HCT116 (cell line): ENCODE results near the gene ABCF3. TPM values are rescaled to one million over a fixed set of nuclear protein-coding genes. Genes with fewer than 3 reads are reported as not detected.
A peak's percentile ranks its signal among the peaks of the same experiment; 100 is the strongest.

ENCODE experiments used
- ATAC-seq: fragments of 200-7000 bp; cut with Tn5 transposase; 2 replicates; pipeline ENCODE4 v1.9.1; 2020; ENCODE audit warnings: mild to moderate bottlenecking, moderate library complexity
- BruUV-seq: library from RNA; stranded (reverse); fragments of 400-500 nt; replicated peaks from 2 replicates; lab custom pipeline; 2021; lab: Mats Ljungman, UMichigan
- CTCF ChIA-PET: fragments of 300-600 bp; sonication (Branson Sonifier 250); formaldehyde crosslinking; loops from one replicate; lab custom pipeline; 2021; ENCODE audit warnings: antibody characterized with exemption; lab: Charles Lee
- POLR2A ChIA-PET: fragments of 300-600, 350-600 bp; sonication (Branson Sonifier 250); formaldehyde crosslinking; loops from one replicate; lab custom pipeline; 2021; ENCODE audit warnings: antibody characterized with exemption; lab: Charles Lee
- RAD21 ChIA-PET, 2 experiments: fragments of 300-600 bp; sonication (Branson Sonifier 250); formaldehyde crosslinking; loops; one replicate each; lab custom pipeline; 2023; ENCODE audit warnings: low total read pairs in 2 of 2; ENCODE audit not compliant: uncharacterized antibody in 2 of 2, unreplicated experiment in 2 of 2, low non-redundant PET in 1 of 2; lab: Charles Lee
- DNase-seq: peaks from one replicate; pipeline ENCODE4 v3.0.0-alpha.2; 2010; ENCODE audit warnings: low read depth, low spot score
- H2AFZ ChIP-seq: fragments of 200-600 bp; shearing (Covaris generic), sonication (generic); 2 replicates; pipeline ENCODE4 v1.6.1; 2017; ENCODE audit warnings: low read depth, mixed run types, mixed read lengths, antibody characterized with exemption, low read length; ENCODE audit not compliant: poor library complexity, severe bottlenecking
- H3K27ac ChIP-seq: 2 replicates; pipeline ENCODE4 v1.5.1; 2012; ENCODE audit warnings: low read depth, low read length
- H3K27me3 ChIP-seq: fragments of 200-600 bp; sonication (generic); 2 replicates; pipeline ENCODE4 v1.6.1; 2016; ENCODE audit warnings: mixed run types, low read length, mixed read lengths; ENCODE audit not compliant: insufficient read depth
- H3K36me3 ChIP-seq, 2 experiments: fragments of 200-500 bp in 1 of 2; fragments of 200-600 bp in 1 of 2; sonication (Bioruptor generic) in 1 of 2; sonication (generic) in 1 of 2; 2 replicates each; pipeline versions ENCODE4 v1.5.1 to v1.6.1; 2014 to 2016; ENCODE audit warnings: low read length in 2 of 2, inconsistent platforms in 1 of 2, mixed read lengths in 1 of 2, mixed run types in 1 of 2; ENCODE audit not compliant: insufficient read depth in 2 of 2, control insufficient read depth in 1 of 2
- H3K4me1 ChIP-seq, 2 experiments: fragments of 200-600 bp in 1 of 2; sonication (generic) in 1 of 2; 2 replicates each; pipeline versions ENCODE4 v1.5.1 to v1.6.1; 2012 to 2017; ENCODE audit warnings: low read length in 2 of 2, inconsistent platforms in 1 of 2, mild to moderate bottlenecking in 1 of 2, mixed read lengths in 1 of 2, mixed run types in 1 of 2, moderate library complexity in 1 of 2; ENCODE audit not compliant: insufficient read depth in 2 of 2, control insufficient read depth in 1 of 2
- H3K4me2 ChIP-seq: fragments of 200-600 bp; sonication (generic); 2 replicates; pipeline ENCODE4 v1.6.1; 2017; ENCODE audit warnings: mixed run types, low read length, mixed read lengths
- H3K4me3 ChIP-seq, 2 experiments: fragments of 200-600 bp in 1 of 2; sonication (generic) in 1 of 2; replicated peaks in 1 of 2; 2 replicates each; pipeline ENCODE4 v1.5.1; 2011 to 2016; ENCODE audit warnings: low read length in 2 of 2, control low read depth in 1 of 2, low read depth in 1 of 2, mild to moderate bottlenecking in 1 of 2, mixed read lengths in 1 of 2, mixed run types in 1 of 2
- H3K79me2 ChIP-seq: fragments of 200-600 bp; sonication (generic); 2 replicates; pipeline ENCODE4 v1.6.1; 2017; ENCODE audit warnings: mild to moderate bottlenecking, mixed run types, low read length, moderate library complexity, mixed read lengths; ENCODE audit not compliant: insufficient read depth
- H3K9ac ChIP-seq: fragments of 200-600 bp; sonication (generic); 2 replicates; pipeline ENCODE4 v1.6.1; 2016; ENCODE audit warnings: low read length, mixed read lengths
- H3K9me2 ChIP-seq: fragments of 200-600 bp; sonication (generic), shearing (Covaris generic); 2 replicates; pipeline ENCODE4 v1.6.1; 2017; ENCODE audit warnings: mixed run types, mild to moderate bottlenecking, moderate library complexity; ENCODE audit not compliant: insufficient read depth
- H3K9me3 ChIP-seq, 2 experiments: fragments of 200-500 bp in 1 of 2; fragments of 200-600 bp in 1 of 2; sonication (Bioruptor generic) in 1 of 2; sonication (generic) in 1 of 2; 2 replicates each; pipeline ENCODE4 v1.6.1; 2014 to 2017; ENCODE audit warnings: low read length in 2 of 2, mixed read lengths in 2 of 2, inconsistent platforms in 1 of 2, low read depth in 1 of 2, mild to moderate bottlenecking in 1 of 2, mixed run types in 1 of 2, moderate library complexity in 1 of 2; ENCODE audit not compliant: control insufficient read depth in 1 of 2, insufficient read depth in 1 of 2
- H4K20me1 ChIP-seq: fragments of 200-600 bp; sonication (generic), shearing (Covaris generic); 2 replicates; pipeline ENCODE4 v1.6.1; 2017; ENCODE audit warnings: mixed run types, mild to moderate bottlenecking, moderate library complexity; ENCODE audit not compliant: insufficient read depth
- ATF3 ChIP-seq: IDR thresholded peaks from 2 replicates; pipeline ENCODE4 v1.6.1; 2012
- CTCF ChIP-seq, 3 experiments: fragments of 200-600 bp in 1 of 3; sonication (generic) in 1 of 3; IDR thresholded peaks in 2 of 3; conservative IDR thresholded peaks in 1 of 3; 2 replicates each; pipeline ENCODE4 v1.5.1; 2012 to 2017; ENCODE audit warnings: low read depth in 2 of 3, low read length in 2 of 3, antibody characterized with exemption in 1 of 3, borderline replicate concordance in 1 of 3, control low read depth in 1 of 3, mild to moderate bottlenecking in 1 of 3, mixed read lengths in 1 of 3, mixed run types in 1 of 3, moderate library complexity in 1 of 3; ENCODE audit not compliant: insufficient read depth in 1 of 3
- ELF1 ChIP-seq: IDR thresholded peaks from 2 replicates; pipeline ENCODE4 v1.6.1; 2012; ENCODE audit warnings: low read depth, borderline replicate concordance
- MAX ChIP-seq: IDR thresholded peaks from 2 replicates; pipeline ENCODE4 v1.6.1; 2012
- POLR2AphosphoS5 ChIP-seq: IDR thresholded peaks from 2 replicates; pipeline ENCODE4 v1.6.1; 2011; ENCODE audit warnings: mild to moderate bottlenecking, low read depth, low read length, moderate library complexity
- REST ChIP-seq: IDR thresholded peaks from 2 replicates; pipeline ENCODE4 v1.6.1; 2012; ENCODE audit warnings: low read depth
- ZFX ChIP-seq: fragments of 450-650 bp; IDR thresholded peaks from 2 replicates; pipeline ENCODE4 v1.6.1; 2017
- ZNF274 ChIP-seq: fragments of 200-500 bp; sonication (Bioruptor generic); IDR thresholded peaks from 2 replicates; pipeline ENCODE4 v1.6.1; 2014; ENCODE audit warnings: mild to moderate bottlenecking, low read depth, low read length, inconsistent platforms
- intact Hi-C: fragments of 100-400 bp; cut with micrococcal nuclease; formaldehyde crosslinking; loops from 2 replicates; pipeline ENCODE4 v1.10.0; 2022
- total RNA-seq: library from RNA; stranded (reverse); gene quantifications from one replicate; pipeline ENCODE4 v1.2.1, GENCODE V29; 2021; ENCODE audit not compliant: unreplicated experiment

Gene ABCF3
- total RNA-seq, 1 experiment from 2014 or later, result 74.6 TPM

- Histone ChIP-seq H3K79me2 (peaks cover 51% of the 10 kb centered on the region), H2AFZ (no peak overlapping the region), H3K27ac (peak overlapping the region; percentile 89), H3K4me3 (peak overlapping the region; percentile 82 to 93), H3K4me1 (peaks cover 7 to 21% of the 10 kb centered on the region in 2 experiments; a peak in 3 of 4 replicates), H3K36me3 (no peaks in the 10 kb centered on the region), H4K20me1 (no peaks in the 10 kb centered on the region), H3K9me2 (no peaks in the 10 kb centered on the region), H3K4me2 (peak overlapping the region; percentile 84), H3K9ac (peak overlapping the region; percentile 82), H3K27me3 (no peaks in the 10 kb centered on the region), H3K9me3 (no peaks in the 10 kb centered on the region)
- ATAC-seq (peak; percentile 38), DNase-seq (no peak)
- intact Hi-C loops, result no loop called here
- no TSS peak for BruUV-seq
- ChIA-PET CTCF (no interaction called here), RAD21 (no interaction called here), POLR2A (interaction anchor here (0.6 kb wide), 1 partner anchor 18 kb away, joined by 6 read pairs; no protein-coding TSS in a partner anchor)
- no peak for TF ChIP-seq POLR2AphosphoS5
- no peak for TF ChIP-seq REST
- TF ChIP-seq ATF3, result no peak
- peak; percentile 63; the same call in 1 of the 2 replicates for TF ChIP-seq ZFX
- no peak for TF ChIP-seq ZNF274
- TF ChIP-seq ELF1, result no peak
- TF ChIP-seq MAX, result no peak
- no peak for TF ChIP-seq CTCF (IDR thresholded peaks at IDR 0.05 in 2 of 3, conservative IDR thresholded peaks at IDR 0.05 in 1 of 3; ENCODE audit: borderline replicate concordance in 1 of 3, insufficient read depth in 1 of 3, low read depth in 2 of 3, low read length in 2 of 3)
Measured at GRCh38 chr3:184155644-184156521, 30.1 kb upstream of the ABCF3 start.
